Activated T-helper 2 cell treated with anti-CD3 and anti-CD28 coated beads, Interferon-gamma antibody, Interleukin-2, Interleukin-4, amounts not matched to agents 10 μg/mL and 5 μg/mL and 100 μg/mL, durations not matched to agents 14 hours and 24 hours and 36 hours (primary cell): ENCODE measurements around the gene PCDHGB4. TPM values are rescaled to one million over a fixed set of nuclear protein-coding genes. Genes with fewer than 3 reads are reported as not detected.
"Not testable (repeated sequence)": the region's sequence is repeated elsewhere in the genome, so short reads cannot be mapped to it uniquely, and the experiment has no call there.

Source experiments
- DNase-seq: peaks from one replicate; pipeline ENCODE4 v3.0.0; 2021; ENCODE audit warnings: low spot score
- H3K27ac Mint-ChIP-seq: one replicate; pipeline ENCODE4 v1.8.0; 2021; ENCODE audit warnings: mixed read lengths
- H3K27me3 Mint-ChIP-seq: one replicate; pipeline ENCODE4 v1.8.0; 2021; ENCODE audit warnings: low read depth, mixed read lengths
- H3K36me3 Mint-ChIP-seq: one replicate; pipeline ENCODE4 v1.8.0; 2021; ENCODE audit warnings: low read depth, mixed read lengths
- H3K4me1 Mint-ChIP-seq: one replicate; pipeline ENCODE4 v1.8.0; 2021; ENCODE audit warnings: low read depth, mixed read lengths
- H3K4me3 Mint-ChIP-seq: one replicate; pipeline ENCODE4 v1.8.0; 2021; ENCODE audit warnings: low read depth, mild to moderate bottlenecking, moderate library complexity, mixed read lengths
- H3K9me3 Mint-ChIP-seq: one replicate; pipeline ENCODE4 v1.8.0; 2021; ENCODE audit warnings: mixed read lengths
- intact Hi-C: fragments of 100-400 bp; cut with micrococcal nuclease; formaldehyde crosslinking; loops from one replicate; pipeline ENCODE4 v1.15.1; 2023
- total RNA-seq: library from RNA; stranded (reverse); gene quantifications from 2 replicates; pipeline ENCODE4 v1.2.3, GENCODE V29; 2022

PCDHGB4 gene
- total RNA-seq = 0.28 and 0.34 TPM in 2 replicates

GRCh38 chr5:141387557-141388311, at the start of gene PCDHGB4:
Gene PCDHGB4, plus strand, starts transcription at chr5:141387698. Its CDS starts 187 bp downstream, at chr5:141387885.
- intact Hi-C loops, H3K27ac Mint-ChIP-seq, H3K36me3 Mint-ChIP-seq, DNase-seq, H3K4me1 Mint-ChIP-seq: not testable (repeated sequence)
- peaks cover 55% of the 10 kb centered on the region for H3K9me3 Mint-ChIP-seq
- peak within 1 kb of the TSS; percentile 37 for H3K4me3 Mint-ChIP-seq
- H3K27me3 Mint-ChIP-seq = peaks cover 20% of the 10 kb centered on the region

- H3K4me3 Mint-ChIP-seq = peak within 1 kb of the TSS; percentile 73
- no peak within 1 kb of the TSS for H3K27ac Mint-ChIP-seq
- H3K9me3 Mint-ChIP-seq = peaks cover 39% of the 10 kb centered on the region
- intact Hi-C loops = loop anchor here (5.0 kb wide), 1 partner anchor 84 kb away; the partner anchor contains the start of gene PCDHGA11
- peaks cover 3% of the 10 kb centered on the region for H3K4me1 Mint-ChIP-seq
- H3K36me3 Mint-ChIP-seq = no peaks in the 10 kb centered on the region
- peaks cover 34% of the 10 kb centered on the region for H3K27me3 Mint-ChIP-seq
- DNase-seq = no peak
Observed at GRCh38 chr5:141338538-141339306, 48.8 kb upstream of the PCDHGB4 start, which contains the start of gene PCDHGA2. Gene PCDHGA2, plus strand, starts transcription at chr5:141338760.

- not testable (repeated sequence) for H3K36me3 Mint-ChIP-seq, H3K4me1 Mint-ChIP-seq, DNase-seq, H3K27ac Mint-ChIP-seq, H3K4me3 Mint-ChIP-seq
- Mint-ChIP-seq H3K27me3 (peaks cover 26% of the 10 kb centered on the region), H3K9me3 (peaks cover 41% of the 10 kb centered on the region)
- intact Hi-C loops = loop anchor here (5.0 kb wide), 1 partner anchor 154 kb away; the partner anchor contains the start of gene PCDHB9
Observed at GRCh38 chr5:141340781-141341354, 46.6 kb upstream of the PCDHGB4 start.

GRCh38 chr5:141342773-141343172, 44.7 kb upstream of the PCDHGB4 start:
- Mint-ChIP-seq H3K9me3 (peaks cover 45% of the 10 kb centered on the region), H3K27me3 (peaks cover 21% of the 10 kb centered on the region)

GRCh38 chr5:141343242-141343952, 44.1 kb upstream of the PCDHGB4 start, which contains the start of gene PCDHGA3:
Gene PCDHGA3, plus strand, starts transcription at chr5:141343829. Its CDS starts 205 bp downstream, at chr5:141344034.
- peaks cover 15% of the 10 kb centered on the region for H3K27me3 Mint-ChIP-seq
- no peak within 1 kb of the TSS for H3K27ac Mint-ChIP-seq
- H3K36me3 Mint-ChIP-seq = no peaks in the 10 kb centered on the region
- DNase-seq = no peak
- peaks cover 40% of the 10 kb centered on the region for H3K9me3 Mint-ChIP-seq
- peak within 1 kb of the TSS; percentile 61 for H3K4me3 Mint-ChIP-seq
- peaks cover 4% of the 10 kb centered on the region for H3K4me1 Mint-ChIP-seq
- intact Hi-C loops = loop anchor here (5.0 kb wide), 1 partner anchor 156 kb away; the partner anchor contains the start of gene PCDHB9

More at GRCh38 chr5:141342773-141343172, 44.7 kb upstream of the PCDHGB4 start:
- intact Hi-C loops = loop anchor here (5.0 kb wide), 1 partner anchor 155 kb away; the partner anchor contains the start of gene PCDHB9
- Mint-ChIP-seq H3K36me3 (no peaks in the 10 kb centered on the region), H3K4me1 (peaks cover 4% of the 10 kb centered on the region), H3K27ac (no peak overlapping the region), H3K4me3 (no peak overlapping the region)
- no peak for DNase-seq

GRCh38 chr5:141343953-141344463, 43.5 kb upstream of the PCDHGB4 start:
- no peak overlapping the region for H3K27ac Mint-ChIP-seq
- no peaks in the 10 kb centered on the region for H3K36me3 Mint-ChIP-seq
- peaks cover 2% of the 10 kb centered on the region for H3K4me1 Mint-ChIP-seq
- peaks cover 37% of the 10 kb centered on the region for H3K9me3 Mint-ChIP-seq
- H3K4me3 Mint-ChIP-seq = peak overlapping the region; percentile 61
- intact Hi-C loops = loop anchor here (5.0 kb wide), 1 partner anchor 157 kb away; the partner anchor contains the start of gene PCDHB9
- peaks cover 13% of the 10 kb centered on the region for H3K27me3 Mint-ChIP-seq
- DNase-seq = no peak

GRCh38 chr5:141345327-141345726, 42.2 kb upstream of the PCDHGB4 start:
- DNase-seq = no peak
- Mint-ChIP-seq H3K9me3 (peaks cover 38% of the 10 kb centered on the region), H3K27me3 (peaks cover 12% of the 10 kb centered on the region), H3K36me3 (no peaks in the 10 kb centered on the region), H3K4me3 (no peak overlapping the region), H3K4me1 (peaks cover 8% of the 10 kb centered on the region), H3K27ac (no peak overlapping the region)
- intact Hi-C loops = no loop called here

GRCh38 chr5:141346017-141346416, 41.5 kb upstream of the PCDHGB4 start:
- intact Hi-C loops, DNase-seq, H3K4me3 Mint-ChIP-seq, H3K36me3 Mint-ChIP-seq, H3K27ac Mint-ChIP-seq, H3K4me1 Mint-ChIP-seq: not testable (repeated sequence)
- Mint-ChIP-seq H3K27me3 (peaks cover 12% of the 10 kb centered on the region), H3K9me3 (peaks cover 37% of the 10 kb centered on the region)

- H3K4me3 Mint-ChIP-seq = peak within 1 kb of the TSS; percentile 75
- H3K27me3 Mint-ChIP-seq = peaks cover 14% of the 10 kb centered on the region
- intact Hi-C loops = loop anchor here (10.0 kb wide), 1 partner anchor 115 kb away; no protein-coding TSS in a partner anchor
- no peak within 1 kb of the TSS for H3K27ac Mint-ChIP-seq
- H3K9me3 Mint-ChIP-seq = peaks cover 21% of the 10 kb centered on the region
- DNase-seq = no peak
- H3K36me3 Mint-ChIP-seq = no peaks in the 10 kb centered on the region
- H3K4me1 Mint-ChIP-seq = peaks cover 7% of the 10 kb centered on the region
Observed at GRCh38 chr5:141349917-141350619, 37.4 kb upstream of the PCDHGB4 start, which contains the start of gene PCDHGB1. Gene PCDHGB1, plus strand, starts transcription at chr5:141350099. Its CDS starts 162 bp downstream, at chr5:141350261.

GRCh38 chr5:141351591-141351990, 35.9 kb upstream of the PCDHGB4 start:
- peaks cover 14% of the 10 kb centered on the region for H3K27me3 Mint-ChIP-seq
- intact Hi-C loops = loop anchor here (10.0 kb wide), 1 partner anchor 117 kb away; no protein-coding TSS in a partner anchor
- no peak for DNase-seq
- H3K27ac Mint-ChIP-seq = no peak overlapping the region
- H3K4me3 Mint-ChIP-seq = no peak overlapping the region
- H3K36me3 Mint-ChIP-seq = no peaks in the 10 kb centered on the region
- peaks cover 7% of the 10 kb centered on the region for H3K4me1 Mint-ChIP-seq
- peaks cover 21% of the 10 kb centered on the region for H3K9me3 Mint-ChIP-seq

GRCh38 chr5:141354900-141355469, 32.5 kb upstream of the PCDHGB4 start, which contains the start of gene PCDHGA4:
Gene PCDHGA4, plus strand, starts transcription at chr5:141355021. Its CDS starts 87 bp downstream, at chr5:141355108.
- no peaks in the 10 kb centered on the region for H3K36me3 Mint-ChIP-seq
- intact Hi-C loops = loop anchor here (5.0 to 10.0 kb wide), 4 partner anchors 67 to 202 kb away; partner anchors contain the start of gene PCDHGA11

More at GRCh38 chr5:141354900-141355469, 32.5 kb upstream of the PCDHGB4 start, which contains the start of gene PCDHGA4:
- H3K27me3 Mint-ChIP-seq = peaks cover 20% of the 10 kb centered on the region
- peak within 1 kb of the TSS; percentile 39 for H3K4me3 Mint-ChIP-seq
- peaks cover 6% of the 10 kb centered on the region for H3K4me1 Mint-ChIP-seq
- no peak within 1 kb of the TSS for H3K27ac Mint-ChIP-seq
- no peak for DNase-seq
- H3K9me3 Mint-ChIP-seq = peaks cover 23% of the 10 kb centered on the region
